NOMO-1 treated with DMSO at 0.1 percent for 48 hours (cell line): Measurements from ENCODE around the gene HNF4A.
"Not testable (repeated sequence)": the region's sequence is repeated elsewhere in the genome, so short reads cannot be mapped to it uniquely, and the experiment has no call there.

Experiments used
- DNase-seq: peaks from one replicate; lab custom pipeline; 2025; ENCODE audit not compliant: unreplicated experiment; lab: John Stamatoyannopoulos, UW

The HNF4A gene

GRCh38 chr20:44467289-44467883, 111.9 kb downstream of the HNF4A start:
- DNase-seq, result no peak

GRCh38 chr20:44468044-44468782, 112.7 kb downstream of the HNF4A start:
- no peak for DNase-seq

GRCh38 chr20:44470327-44470726, 114.8 kb downstream of the HNF4A start:
- DNase-seq, result no peak

- no peak for DNase-seq
Measured at GRCh38 chr20:44471481-44471882, 116.0 kb downstream of the HNF4A start.

- not testable (repeated sequence) for DNase-seq
Measured at GRCh38 chr20:44472283-44472682, 116.8 kb downstream of the HNF4A start.

GRCh38 chr20:44475372-44475693, 119.8 kb downstream of the HNF4A start:
- DNase-seq, result peak; percentile 7

- peak; percentile 79 for DNase-seq
Measured at GRCh38 chr20:44475694-44476560, 120.4 kb downstream of the HNF4A start, which contains the start of gene TTPAL. TSS of gene TTPAL (plus strand) at chr20:44475874. CDS start at chr20:44480000, 4,126 bp downstream.

- no peak for DNase-seq
Measured at GRCh38 chr20:44477151-44477550, 121.7 kb downstream of the HNF4A start.

GRCh38 chr20:44478206-44478605, 122.7 kb downstream of the HNF4A start:
- DNase-seq, result no peak

GRCh38 chr20:44479643-44480042, 124.1 kb downstream of the HNF4A start:
- no peak for DNase-seq

GRCh38 chr20:44480097-44480496, 124.6 kb downstream of the HNF4A start:
- DNase-seq, result no peak

- peak; percentile 20 for DNase-seq
Measured at GRCh38 chr20:44481719-44482416, 126.4 kb downstream of the HNF4A start.

- no peak for DNase-seq
Measured at GRCh38 chr20:44483112-44483511, 127.6 kb downstream of the HNF4A start.
